Suprapubic skin (tissue), 4 donors: ENCODE data around the gene PDE11A. TPM values are rescaled to one million over a fixed set of nuclear protein-coding genes. Genes with fewer than 3 reads are reported as not detected.

Source experiments
- DNase-seq, 2 donors: peaks; one replicate each; pipeline ENCODE4 v3.0.0-alpha.2; 2019; ENCODE audit warnings: low spot score in 2 of 2
- H3K27ac ChIP-seq: fragments of 200-600 bp; sonication (generic); one replicate; pipeline ENCODE4 v1.5.1; 2019
- H3K27me3 ChIP-seq: fragments of 200-600 bp; sonication (generic); one replicate; pipeline ENCODE4 v1.5.1; 2019
- H3K36me3 ChIP-seq: fragments of 200-600 bp; sonication (generic); one replicate; pipeline ENCODE4 v1.5.1; 2019
- H3K4me1 ChIP-seq: fragments of 200-600 bp; sonication (generic); one replicate; pipeline ENCODE4 v1.5.1; 2019
- H3K4me3 ChIP-seq: fragments of 200-600 bp; sonication (generic); one replicate; pipeline ENCODE4 v1.5.1; 2019; ENCODE audit warnings: mild to moderate bottlenecking
- H3K9me3 ChIP-seq: fragments of 200-600 bp; sonication (generic); one replicate; pipeline ENCODE4 v1.5.1; 2019
- CTCF ChIP-seq, 2 donors: fragments of 200-600 bp in 1 of 2; fragments of 450-650 bp in 1 of 2; sonication (generic) in 1 of 2; IDR thresholded peaks; one replicate each; pipeline ENCODE4 v1.5.1; 2016 to 2019; ENCODE audit warnings: antibody characterized with exemption in 2 of 2, mild to moderate bottlenecking in 1 of 2, moderate library complexity in 1 of 2
- EP300 ChIP-seq: sonication (generic); formaldehyde crosslinking; IDR thresholded peaks from one replicate; pipeline ENCODE4 v1.6.1; 2017; ENCODE audit warnings: antibody characterized with exemption
- POLR2A ChIP-seq, 2 donors: fragments of 450-650 bp; IDR thresholded peaks; one replicate each; pipeline ENCODE4 v1.6.1; 2017; ENCODE audit warnings: antibody characterized with exemption in 2 of 2, mild to moderate bottlenecking in 2 of 2, moderate library complexity in 2 of 2
- POLR2AphosphoS5 ChIP-seq, 3 donors: sonication (generic); formaldehyde crosslinking; IDR thresholded peaks; one replicate each; pipeline ENCODE4 v1.6.1; 2017; ENCODE audit warnings: antibody characterized with exemption in 3 of 3
- WGBS: methylation state at CpG from one replicate; pipeline ENCODE4 v1.1.5; 2018; 5-methylcytosine and 5-hydroxymethylcytosine counted together
- total RNA-seq, 4 donors: library from RNA; depleted of rRNA; stranded (reverse); fragments of >200 nt; gene quantifications; one replicate each; pipeline ENCODE4 v1.1.0, GENCODE V29; 2016

The PDE11A gene
- total RNA-seq, 4 donors from 2014 or later: 0.08 to 1.0 (median 0.36) TPM

- Histone ChIP-seq H3K27me3 (peaks cover 16% of the 10 kb centered on the region), H3K27ac (no peak overlapping the region), H3K36me3 (no peaks in the 10 kb centered on the region), H3K9me3 (no peaks in the 10 kb centered on the region), H3K4me1 (peaks cover 11% of the 10 kb centered on the region), H3K4me3 (no peak overlapping the region)
- 43% methylated on average over 3 of the region's 3 CpGs for WGBS
- TF ChIP-seq POLR2AphosphoS5 (IDR thresholded peaks at IDR 0.05): no peak
- TF ChIP-seq CTCF (IDR thresholded peaks at IDR 0.05): no peak
- TF ChIP-seq POLR2A (IDR thresholded peaks at IDR 0.05): no peak
- no peak for TF ChIP-seq EP300
- no peak for DNase-seq
These were observed 402.8 kb downstream of the PDE11A start for GRCh38 chr2:177669625-177670330.

- TF ChIP-seq POLR2A (IDR thresholded peaks at IDR 0.05) (no peak), POLR2AphosphoS5 (IDR thresholded peaks at IDR 0.05) (no peak), CTCF (IDR thresholded peaks at IDR 0.05) (no peak), EP300 (no peak)
- Histone ChIP-seq H3K4me1 (peaks cover 11% of the 10 kb centered on the region), H3K9me3 (no peaks in the 10 kb centered on the region), H3K4me3 (no peak overlapping the region), H3K27me3 (peaks cover 12% of the 10 kb centered on the region), H3K36me3 (no peaks in the 10 kb centered on the region), H3K27ac (no peak overlapping the region)
- WGBS: 67% methylated on average over 5 of the region's 5 CpGs
- DNase-seq: no peak
These were observed 403.4 kb downstream of the PDE11A start for GRCh38 chr2:177669201-177669600.

- 93% methylated on average over 3 of the region's 3 CpGs for WGBS
- peaks cover 6% of the 10 kb centered on the region for H3K27me3 ChIP-seq
- no peak for DNase-seq
These were observed 404.0 kb downstream of the PDE11A start for GRCh38 chr2:177668617-177669016.

GRCh38 chr2:177667626-177668025, 405.0 kb downstream of the PDE11A start:
- Histone ChIP-seq H3K9me3 (no peaks in the 10 kb centered on the region), H3K27me3 (no peaks in the 10 kb centered on the region), H3K4me1 (peaks cover 11% of the 10 kb centered on the region), H3K27ac (no peak overlapping the region), H3K36me3 (no peaks in the 10 kb centered on the region), H3K4me3 (no peak overlapping the region)
- TF ChIP-seq POLR2AphosphoS5 (IDR thresholded peaks at IDR 0.05): no peak
- no peak for TF ChIP-seq CTCF (IDR thresholded peaks at IDR 0.05)
- TF ChIP-seq EP300: no peak
- TF ChIP-seq POLR2A (IDR thresholded peaks at IDR 0.05): no peak
- no peak for DNase-seq
- 57% methylated on average over 1 of the region's 1 CpG for WGBS

More at GRCh38 chr2:177668617-177669016, 404.0 kb downstream of the PDE11A start:
- no peaks in the 10 kb centered on the region for H3K9me3 ChIP-seq
- no peak overlapping the region for H3K4me3 ChIP-seq
- no peak overlapping the region for H3K27ac ChIP-seq
- H3K36me3 ChIP-seq: no peaks in the 10 kb centered on the region
- no peak for TF ChIP-seq EP300
- TF ChIP-seq POLR2A (IDR thresholded peaks at IDR 0.05): no peak
- no peak for TF ChIP-seq POLR2AphosphoS5 (IDR thresholded peaks at IDR 0.05)
- TF ChIP-seq CTCF (IDR thresholded peaks at IDR 0.05): no peak
- H3K4me1 ChIP-seq: peaks cover 11% of the 10 kb centered on the region

GRCh38 chr2:177666408-177666807, 406.2 kb downstream of the PDE11A start:
- no peak for TF ChIP-seq POLR2AphosphoS5 (IDR thresholded peaks at IDR 0.05)
- no peaks in the 10 kb centered on the region for H3K27me3 ChIP-seq
- H3K27ac ChIP-seq: no peak overlapping the region
- no peak for DNase-seq
- no peak overlapping the region for H3K4me3 ChIP-seq
- H3K36me3 ChIP-seq: no peaks in the 10 kb centered on the region
- no peaks in the 10 kb centered on the region for H3K9me3 ChIP-seq
- peaks cover 11% of the 10 kb centered on the region for H3K4me1 ChIP-seq
